ENCODE data around the gene CDC42BPB.

The CDC42BPB gene

DNA sequence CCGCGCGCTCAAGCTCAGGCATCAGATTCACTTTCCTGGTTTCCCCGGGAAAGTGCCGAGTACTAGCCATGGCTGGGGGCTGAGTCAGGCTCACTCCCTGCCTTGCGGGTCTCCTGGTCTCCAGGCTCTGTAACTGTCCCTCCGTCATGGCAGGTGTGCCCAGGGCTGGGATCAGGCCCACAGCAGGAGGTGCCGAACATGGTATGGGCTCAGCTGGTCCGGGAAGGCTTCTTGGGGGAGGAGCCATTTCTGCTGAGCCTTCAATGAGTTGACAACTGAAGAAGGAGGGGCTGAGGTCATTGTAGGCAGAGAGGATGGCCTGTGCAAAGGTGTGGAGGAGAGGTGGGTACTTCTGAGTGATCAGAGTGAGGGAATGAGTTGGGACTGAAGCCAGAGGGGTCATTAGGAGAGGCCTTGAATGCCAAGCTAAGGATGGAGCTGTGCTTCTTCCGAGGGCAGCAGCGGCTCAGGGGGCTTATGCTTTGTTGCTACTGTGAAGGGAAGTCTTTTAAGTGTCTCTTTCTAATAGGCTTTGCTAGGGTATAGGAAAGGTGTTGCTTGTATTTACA is 37.9 kb upstream of the CDC42BPB start:
- DNase-seq, result no peak

GRCh38 chr14:103094406-103095209 is 37.3 kb upstream of the CDC42BPB start, which contains the start of gene EXOC3L4:
TSS of gene EXOC3L4 (plus strand) at chr14:103094725. CDS start at chr14:103100220, 5,495 bp downstream.
- no peak for DNase-seq

GRCh38 chr14:103093856-103094405 is 36.6 kb upstream of the CDC42BPB start:
- no peak for DNase-seq

GRCh38 chr14:103091883-103092222 is 34.5 kb upstream of the CDC42BPB start:
- no peak for DNase-seq

- peak; percentile 49 to 71 for DNase-seq
These were observed 33.9 kb upstream of the CDC42BPB start for GRCh38 chr14:103091041-103091882.

DNA sequence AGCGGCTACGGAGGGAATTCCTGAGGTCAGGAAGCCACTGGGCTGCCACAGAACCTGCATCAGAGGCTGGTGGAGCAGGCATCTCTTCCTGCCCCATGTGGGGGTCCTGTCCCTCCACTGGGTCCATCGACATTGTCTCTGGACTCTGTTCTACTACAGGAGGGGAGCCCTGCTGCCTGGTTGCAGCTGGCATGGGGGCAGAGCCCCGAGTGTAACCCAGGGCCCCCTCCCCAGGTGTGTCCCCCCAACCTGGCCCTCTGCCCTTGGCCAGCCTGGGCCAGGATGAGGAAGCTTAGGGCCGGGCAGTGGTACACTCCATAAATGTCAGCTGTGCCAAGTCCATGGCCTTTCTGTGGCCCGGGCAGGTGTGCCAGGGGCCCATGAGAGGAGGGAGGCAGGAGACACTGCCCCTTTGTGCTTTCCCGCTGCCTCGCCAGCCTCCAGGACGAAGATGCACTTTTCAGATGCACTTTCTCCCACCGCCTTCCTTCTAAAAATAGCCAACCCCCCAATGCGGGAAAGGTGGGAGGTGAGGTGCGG is 33.2 kb upstream of the CDC42BPB start:
- no peak for DNase-seq

GRCh38 chr14:103089386-103090335 is 32.3 kb upstream of the CDC42BPB start:
- no peak for DNase-seq

GRCh38 chr14:103088921-103089320 is 31.6 kb upstream of the CDC42BPB start:
- no peak for DNase-seq

DNA sequence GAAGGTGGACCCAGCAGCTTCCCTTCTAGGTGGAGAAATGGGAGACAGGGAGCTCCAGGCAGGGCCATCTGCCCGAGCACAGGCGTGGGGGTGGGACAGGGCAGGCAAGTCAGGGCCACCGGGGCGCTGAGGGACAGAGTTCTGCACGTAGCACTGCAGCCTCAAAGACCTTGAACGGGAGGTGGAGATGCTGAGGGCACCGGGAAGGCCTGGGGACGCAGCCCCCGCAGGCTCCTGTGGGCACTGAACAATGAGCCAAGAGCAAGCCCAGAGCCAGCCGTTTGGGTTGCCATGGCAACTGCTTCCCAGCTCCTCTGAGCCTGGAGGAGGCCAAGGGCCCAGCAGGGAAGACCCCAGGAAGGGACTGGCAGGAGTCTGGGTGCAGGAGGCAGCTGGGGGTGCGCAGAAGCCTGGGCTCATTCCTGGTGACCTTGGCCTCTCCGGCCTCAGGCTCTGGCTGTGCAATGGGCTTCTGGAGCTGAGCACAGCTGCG is 30.0 kb upstream of the CDC42BPB start:
- no peak for DNase-seq

- no peak for DNase-seq
These were observed 29.5 kb upstream of the CDC42BPB start for GRCh38 chr14:103086771-103087342.

DNA sequence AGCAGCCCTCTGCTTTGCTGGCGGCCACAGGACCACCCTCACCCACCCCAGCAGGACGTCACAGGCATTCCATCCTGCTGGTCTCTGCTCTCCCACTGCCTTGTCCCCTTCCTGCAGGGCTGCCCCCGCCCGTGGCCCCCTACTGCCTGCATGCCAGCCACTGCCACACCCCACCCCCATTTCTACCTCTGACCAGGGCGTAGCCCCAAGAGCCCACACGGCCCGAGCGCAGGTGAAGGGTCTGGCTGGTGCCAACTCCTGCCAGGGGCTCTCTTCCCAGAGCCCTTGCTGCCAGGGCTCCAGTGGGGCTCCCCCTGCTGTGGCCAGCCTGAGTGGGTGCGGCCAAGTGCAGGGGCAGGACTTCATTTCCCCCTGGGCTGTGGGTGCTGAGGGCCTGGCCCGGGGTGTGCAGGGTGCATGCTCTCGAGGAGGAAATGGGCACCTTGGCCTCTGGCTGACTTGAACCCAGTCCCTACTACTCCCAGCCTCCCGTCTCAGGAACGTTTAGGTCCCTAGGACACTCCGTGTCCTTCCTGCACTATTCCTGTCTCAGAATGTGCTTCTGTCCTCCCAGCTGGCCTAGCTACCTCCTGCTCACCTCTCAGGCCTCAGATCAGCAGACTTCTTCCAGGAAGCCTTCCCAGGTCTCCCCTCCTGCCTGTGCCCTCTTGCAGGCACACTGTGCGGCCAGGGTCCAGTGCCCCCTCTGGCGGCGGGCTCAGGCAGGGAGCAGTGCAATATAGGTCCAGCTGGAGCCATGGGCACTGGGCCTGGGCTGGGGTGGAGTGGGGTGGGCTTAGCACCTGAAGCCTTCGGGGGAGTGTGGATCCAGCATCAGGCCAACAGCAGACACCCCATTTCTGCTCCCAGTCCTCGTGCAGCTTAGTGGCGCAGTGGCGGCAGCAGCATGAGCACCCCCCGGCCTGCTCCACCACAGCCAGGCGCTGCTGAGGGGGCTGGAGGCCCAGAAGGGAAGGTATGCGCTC is 28.1 kb upstream of the CDC42BPB start:
- DNase-seq, result no peak

GRCh38 chr14:103084021-103084919 is 26.9 kb upstream of the CDC42BPB start, which contains the start of gene LBHD2:
TSS of gene LBHD2 (plus strand) at chr14:103084210. CDS start at chr14:103086013, 1,803 bp downstream.
- DNase-seq, result no peak

DNA sequence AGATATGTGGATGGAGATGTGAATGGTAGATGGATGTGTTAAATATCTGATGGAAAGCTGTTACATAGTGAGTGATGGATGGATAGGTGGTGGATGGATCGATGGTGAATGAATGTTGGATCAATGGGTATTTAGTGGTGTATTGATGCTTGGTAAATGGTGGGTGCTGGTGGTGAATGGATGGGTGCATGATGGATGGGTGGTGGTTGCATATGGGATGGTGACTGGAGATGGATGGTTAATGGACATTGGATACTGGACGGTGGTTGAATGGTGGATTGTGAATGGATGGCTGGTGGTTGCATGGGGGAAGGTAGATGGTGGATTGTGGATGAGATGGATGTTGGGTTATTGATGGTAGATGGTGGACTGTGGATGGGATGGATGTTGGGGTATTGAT is 24.6 kb upstream of the CDC42BPB start:
- DNase-seq, result no peak

DNA sequence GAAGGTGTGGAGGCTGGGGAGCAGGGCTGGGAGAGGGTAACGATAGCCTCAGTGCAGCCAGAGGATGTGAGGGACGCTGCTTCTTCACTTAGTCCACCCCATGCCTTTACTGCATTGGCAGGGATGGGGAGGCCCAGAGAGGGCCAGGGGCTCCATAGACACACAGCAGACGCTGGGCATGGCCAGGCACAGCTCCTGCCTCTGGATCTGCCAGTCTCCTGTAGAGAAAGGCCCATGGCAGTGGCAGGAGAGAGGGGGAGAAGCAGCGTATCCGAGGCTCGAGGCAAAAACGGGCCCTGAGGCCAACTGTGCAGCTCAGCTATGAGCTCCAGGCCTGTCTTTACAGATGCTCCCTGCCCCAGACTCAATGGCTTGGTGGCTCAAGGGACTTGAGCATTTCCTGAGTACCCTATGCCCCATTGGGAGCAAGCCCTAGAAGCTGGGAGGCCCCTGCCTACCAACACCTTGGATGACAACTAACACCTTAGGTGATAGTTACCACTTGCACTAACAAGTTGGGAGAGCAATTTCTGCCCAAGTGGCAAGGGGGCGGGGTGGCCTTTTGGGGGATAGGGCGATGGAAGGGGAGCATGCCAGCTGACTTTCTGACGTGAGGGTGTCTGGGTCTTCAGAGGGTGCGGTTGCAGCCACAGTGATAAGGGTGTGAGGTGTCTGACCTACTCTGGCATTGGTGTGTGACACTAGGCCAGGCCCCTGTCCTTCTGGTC is 21.7 kb upstream of the CDC42BPB start:
- no peak for DNase-seq

DNA sequence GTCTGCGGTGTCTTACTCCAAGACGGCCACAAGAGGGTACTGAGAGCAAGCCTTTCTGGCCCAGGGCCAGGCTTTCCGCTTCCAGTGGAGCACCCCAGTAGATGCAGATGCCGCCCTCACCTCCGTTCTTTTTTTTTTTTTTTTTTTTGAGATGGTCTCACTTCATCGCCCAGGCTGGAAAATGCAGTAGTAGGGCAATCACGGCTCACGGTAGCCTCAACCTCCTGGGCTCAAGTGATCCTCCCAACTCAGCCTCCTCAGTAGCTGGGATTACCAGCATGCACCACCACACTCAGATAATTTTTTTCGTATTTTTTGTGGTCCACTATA is 21.0 kb upstream of the CDC42BPB start:
- peak; percentile 71 to 85 for DNase-seq

GRCh38 chr14:103074729-103075367 is 17.5 kb upstream of the CDC42BPB start:
- peak; percentile 96 to 99 for DNase-seq

Measured in inflammatory macrophage (primary cell).